GM18907 (cell line): ENCODE measurements around the gene MARK2.

Experiments used
- ATAC-seq: cut with Tn5 transposase; IDR thresholded peaks from one replicate; pipeline ENCODE4 v1.9.1; 2021; ENCODE audit warnings: mild to moderate bottlenecking, moderate library complexity; ENCODE audit not compliant: unreplicated experiment

The MARK2 gene

DNA sequence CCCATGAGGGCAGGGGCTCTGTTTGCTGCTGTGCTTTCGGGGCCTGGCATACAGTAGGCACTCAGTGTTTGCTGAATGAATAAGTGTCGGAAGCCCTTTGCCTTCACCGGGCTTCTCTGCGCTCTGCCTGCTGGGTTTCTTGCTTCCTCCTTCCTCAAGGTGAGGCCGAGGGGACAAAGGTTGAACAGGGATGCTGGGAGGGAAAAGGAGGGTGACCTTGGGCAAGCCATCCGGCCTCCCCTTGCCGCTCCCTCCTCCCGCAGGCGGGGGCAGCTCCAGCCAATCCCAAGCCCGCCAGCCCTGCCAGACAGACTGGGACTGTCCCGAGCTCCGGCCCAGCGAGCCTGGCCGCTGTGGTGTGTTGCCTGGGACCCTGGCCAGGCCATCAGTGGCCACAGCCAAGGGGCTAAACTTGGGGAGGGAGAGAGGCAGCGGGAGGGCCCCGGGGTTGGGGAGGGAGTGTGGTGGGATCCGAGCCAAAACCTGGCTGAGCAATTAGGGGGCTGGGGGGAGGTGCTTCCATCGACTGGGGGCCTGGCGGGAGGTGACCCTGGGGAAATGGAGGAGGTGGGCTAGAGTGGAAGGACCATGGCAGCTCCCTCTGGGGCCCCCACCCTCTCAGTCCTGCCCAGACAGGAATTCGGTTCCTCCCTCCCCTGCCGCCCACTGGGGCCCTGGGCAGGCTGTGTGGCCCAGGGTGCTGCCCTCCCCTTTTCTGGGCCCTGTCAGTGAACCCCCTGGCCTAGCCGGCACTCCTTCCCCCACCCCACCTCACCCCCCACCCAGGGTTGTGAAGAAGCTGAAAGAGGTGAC lies 81.4 kb downstream of the MARK2 start:
- ATAC-seq: no peak

DNA sequence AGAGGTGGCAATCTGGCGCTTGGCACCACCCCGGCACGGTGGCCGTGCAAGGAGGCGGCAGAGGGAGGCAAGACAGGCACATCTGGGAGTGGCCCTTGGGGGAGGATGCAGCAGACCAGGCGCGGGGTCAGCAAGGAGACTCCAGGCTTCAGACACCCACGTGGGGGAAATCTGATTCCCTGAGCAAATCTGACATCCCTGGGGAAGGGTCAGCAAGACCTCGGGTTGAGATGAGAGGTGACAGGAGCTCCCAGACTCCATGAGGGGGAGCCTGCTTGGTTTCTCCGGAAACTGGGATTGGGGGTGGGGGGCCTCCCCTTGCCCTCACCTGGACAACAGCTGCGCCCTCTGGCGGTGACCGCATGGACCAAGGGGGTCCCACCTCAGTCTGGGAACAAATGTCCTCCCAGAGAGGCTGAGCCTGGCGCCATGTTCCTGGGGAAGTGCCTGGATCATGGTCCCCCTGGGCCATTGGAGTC lies 82.1 kb downstream of the MARK2 start:
- no peak for ATAC-seq

DNA sequence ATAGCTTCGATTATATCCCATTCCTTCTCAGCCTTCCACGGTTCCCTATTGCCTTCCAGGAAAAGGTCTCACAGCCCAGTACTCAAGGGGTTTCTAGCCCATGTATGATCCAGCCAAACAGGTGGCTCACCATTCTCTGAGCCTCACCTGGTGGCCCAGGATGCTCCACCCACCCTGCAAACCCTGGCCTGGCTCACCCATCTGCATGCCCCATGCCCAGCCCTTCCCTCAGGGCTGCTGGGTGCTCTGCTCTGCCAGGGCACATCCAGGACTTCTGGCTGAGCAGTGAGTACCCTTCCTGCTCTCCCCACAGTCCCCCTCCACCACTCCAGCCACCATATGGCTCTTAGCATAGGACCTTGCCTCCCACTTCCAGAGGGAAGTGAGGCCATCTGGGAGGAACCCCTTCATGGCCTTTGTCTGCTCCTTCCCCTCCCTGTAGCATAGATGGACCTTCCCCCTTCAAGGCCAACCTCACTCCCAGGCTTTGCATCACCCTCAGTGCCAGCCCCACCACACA lies 83.8 kb downstream of the MARK2 start:
- no peak for ATAC-seq

DNA sequence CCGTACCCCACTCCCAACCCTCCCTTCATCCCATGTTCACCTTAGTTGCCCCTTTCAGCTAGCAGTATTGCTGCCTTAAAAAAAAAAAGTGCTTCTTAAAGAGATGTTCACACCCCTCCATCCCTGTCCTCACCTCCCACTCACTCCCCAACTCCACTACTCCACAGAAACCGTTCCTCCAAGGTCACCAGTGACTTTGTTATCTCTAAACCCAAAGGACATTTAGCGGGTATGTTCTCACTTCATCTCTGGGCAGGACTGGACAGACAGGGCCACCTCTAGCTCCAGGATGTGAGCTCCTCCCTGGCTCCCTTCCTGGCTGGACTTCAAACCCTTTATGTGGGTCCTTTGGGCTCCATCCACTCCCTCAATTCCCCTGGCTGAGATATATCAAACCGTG lies 84.4 kb downstream of the MARK2 start:
- ATAC-seq: no peak

DNA sequence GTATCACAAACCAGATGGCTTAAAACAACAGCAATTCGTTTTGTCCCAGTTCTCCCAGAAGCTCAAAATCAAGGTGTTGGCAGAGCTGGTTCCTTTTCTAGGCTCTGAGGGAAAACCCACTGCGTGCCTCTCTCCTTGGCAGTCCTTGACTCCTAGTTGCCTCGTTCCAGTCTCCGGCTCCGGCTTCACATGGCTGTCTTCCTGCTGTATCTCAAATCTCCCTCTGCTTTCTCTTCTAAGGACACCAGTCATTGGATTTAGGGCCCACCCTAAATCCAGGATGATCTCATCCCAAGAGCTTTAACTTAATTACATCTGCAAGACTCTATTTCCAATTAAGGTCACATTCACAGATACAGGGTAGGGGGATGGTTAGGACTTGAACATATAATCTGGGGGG lies 90.7 kb downstream of the MARK2 start:
- ATAC-seq: no peak

DNA sequence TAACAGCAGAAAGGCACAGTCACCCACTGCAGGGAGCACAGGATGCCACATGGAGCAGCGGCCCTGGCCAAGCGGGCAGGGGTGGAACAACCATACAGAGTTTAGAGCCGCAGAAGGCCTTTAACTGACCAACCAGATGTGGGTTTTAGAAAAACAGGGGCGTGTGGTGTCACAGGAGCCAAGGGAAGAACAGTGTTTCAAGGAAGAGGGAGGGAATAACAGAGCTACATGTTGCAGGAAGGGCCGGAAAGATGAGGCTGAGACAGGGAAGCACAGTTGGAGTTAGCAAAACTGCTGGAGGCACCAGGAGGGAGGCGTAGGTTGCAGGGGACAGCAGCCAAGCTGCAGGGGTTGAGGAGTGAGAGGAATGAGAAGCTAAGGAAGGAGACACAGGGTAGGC lies 92.1 kb downstream of the MARK2 start:
- ATAC-seq: no peak

DNA sequence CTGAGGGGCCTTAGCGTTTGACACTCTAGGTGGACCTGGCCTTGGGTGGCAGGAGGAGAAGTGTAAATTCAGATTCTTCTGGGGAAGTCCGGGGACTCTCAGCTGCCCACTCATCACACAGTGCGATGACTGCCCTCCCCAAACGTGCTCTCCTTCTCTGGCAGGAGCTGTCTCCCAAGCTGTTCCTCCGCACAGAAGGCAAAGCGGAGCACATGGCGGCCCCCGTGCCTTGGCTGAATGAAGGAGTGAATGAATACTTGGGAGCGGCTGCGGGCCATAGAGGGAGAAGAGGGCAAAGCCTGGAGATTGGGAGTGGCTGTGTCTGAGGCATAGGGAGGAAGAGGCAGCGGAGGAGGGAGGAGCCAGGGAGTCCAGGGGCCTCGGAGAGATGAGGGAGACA lies 93.0 kb downstream of the MARK2 start:
- no peak for ATAC-seq

DNA sequence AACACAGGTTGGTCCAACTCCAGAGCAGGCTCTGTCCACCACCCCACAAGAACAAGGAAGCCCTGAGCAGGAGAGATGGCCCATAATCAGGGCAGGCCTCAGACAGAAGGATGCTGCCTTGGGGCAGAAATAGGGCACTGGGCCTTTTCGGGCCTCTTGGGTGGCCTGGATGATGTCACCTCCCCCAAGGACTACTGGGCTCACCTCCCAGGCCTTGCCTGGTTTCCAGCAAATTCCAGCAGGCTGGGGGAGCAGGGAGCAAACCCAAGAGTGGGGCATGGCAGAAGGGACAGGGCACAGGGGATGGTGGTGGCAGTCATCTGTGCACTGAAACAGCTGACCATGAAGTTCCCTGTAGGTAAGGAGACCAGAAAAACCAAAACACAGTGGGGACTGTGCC lies 94.5 kb downstream of the MARK2 start:
- ATAC-seq: no peak

DNA sequence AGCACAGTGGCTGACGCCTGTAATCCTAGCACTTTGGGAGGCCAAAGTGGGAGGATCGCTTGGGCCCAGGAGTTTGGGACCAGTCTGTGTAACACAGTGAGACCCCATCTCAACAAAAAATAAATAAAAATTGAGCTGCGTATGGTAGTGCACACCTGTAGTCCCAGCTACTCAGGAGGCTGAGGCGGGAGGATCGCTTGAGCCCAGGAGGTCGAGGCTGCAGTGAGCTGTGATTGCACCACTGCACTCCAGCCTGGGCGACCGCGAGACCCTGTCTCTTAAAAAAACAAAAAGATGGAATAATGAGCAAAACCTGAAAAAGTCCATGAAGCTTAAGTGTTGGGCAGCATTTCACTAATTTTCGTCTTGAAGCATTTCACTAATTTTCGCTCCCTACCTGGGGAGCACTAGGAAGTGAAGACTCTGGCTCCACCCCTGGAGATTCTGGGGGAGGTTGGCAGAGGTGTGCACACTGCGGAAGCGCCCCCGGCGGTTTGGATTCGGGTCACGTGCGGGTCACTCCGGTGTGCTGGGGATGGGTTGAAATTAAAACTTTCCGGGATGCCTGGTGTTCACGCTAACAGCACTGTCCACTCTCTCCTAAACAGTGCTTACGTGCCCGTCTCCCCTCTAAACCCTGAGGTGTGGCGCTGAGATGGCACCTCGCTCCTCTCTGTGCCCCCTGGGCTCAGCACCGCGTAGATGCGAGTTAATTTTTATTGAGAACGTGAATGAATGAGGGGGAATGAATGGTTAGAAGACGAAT lies 99.0 kb downstream of the MARK2 start:
- ATAC-seq: peak; percentile 26

DNA sequence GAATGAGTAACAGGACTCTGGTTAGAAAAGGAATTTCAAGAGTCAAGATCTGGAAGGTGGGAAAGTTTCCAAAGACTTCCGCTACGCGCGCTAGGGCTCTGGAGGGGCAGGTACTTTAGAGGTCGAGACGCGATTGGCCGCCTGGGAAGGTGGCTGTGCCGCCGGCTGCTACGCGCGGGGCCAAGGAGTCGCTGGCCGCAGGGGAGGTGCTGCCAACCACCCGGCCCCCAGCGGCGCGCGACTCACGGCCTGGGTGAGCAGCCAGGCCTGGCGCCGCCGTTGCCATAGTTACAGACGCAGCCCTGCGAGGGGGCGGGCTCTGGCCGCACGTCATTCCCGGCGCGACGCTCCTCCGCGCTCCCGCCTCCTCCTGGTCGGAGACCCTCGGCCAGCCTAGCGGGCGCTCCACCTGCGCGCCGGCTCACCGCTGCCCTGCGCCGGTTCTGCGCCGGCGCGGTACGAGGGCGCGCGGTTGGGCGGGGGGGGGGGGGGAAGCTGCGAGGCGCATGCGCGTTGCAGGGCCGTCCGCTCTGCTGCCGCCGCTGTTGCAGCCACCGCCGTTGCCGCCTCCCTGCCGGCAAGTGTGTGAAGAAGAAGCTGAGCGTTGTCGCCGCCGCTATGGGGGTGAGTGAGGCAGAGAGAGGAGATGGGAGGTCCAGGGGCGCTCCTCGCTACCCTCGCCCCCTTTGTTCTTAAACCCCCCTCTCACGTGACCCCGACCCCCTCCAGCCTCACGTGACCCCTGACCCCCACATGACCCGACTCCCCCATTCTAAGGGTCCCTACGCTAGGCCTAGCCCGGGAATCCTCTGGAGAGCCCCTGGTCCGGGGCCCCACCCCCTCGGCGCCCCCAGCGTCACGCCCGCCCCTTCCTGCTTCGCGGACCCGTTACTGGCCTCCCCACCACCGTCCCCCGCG lies 99.8 kb downstream of the MARK2 start, which contains the start of gene NAA40:
Gene NAA40, plus strand, starts transcription at position 524 of the 918 bp plus-strand sequence. Its CDS starts 95 bp downstream, at position 619.
- peak; percentile 89 for ATAC-seq

DNA sequence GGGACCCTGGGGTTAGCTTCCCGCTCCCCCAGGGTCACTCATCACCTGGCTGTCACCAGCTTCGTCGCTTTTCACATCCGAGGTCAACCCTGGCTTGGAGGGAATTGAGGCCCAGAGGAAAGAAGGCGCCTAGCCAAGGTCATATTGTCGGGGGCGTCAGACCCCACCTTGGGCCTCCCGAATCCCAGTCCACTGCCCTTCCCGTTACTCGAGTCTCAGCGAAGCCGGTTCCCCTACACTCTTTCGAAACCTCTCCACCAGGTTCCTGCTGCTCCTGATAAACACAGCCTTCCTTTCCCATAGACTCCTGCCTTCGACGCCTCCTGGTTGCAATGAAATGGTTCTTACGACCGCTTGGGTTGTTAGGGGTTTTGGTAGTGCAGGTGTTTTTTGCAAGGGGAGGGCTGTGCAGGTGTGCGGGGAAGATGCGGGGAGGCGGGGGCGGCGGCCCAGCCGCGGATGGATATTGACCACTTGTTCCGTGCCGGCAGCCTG lies 100.5 kb downstream of the MARK2 start:
- no peak for ATAC-seq

DNA sequence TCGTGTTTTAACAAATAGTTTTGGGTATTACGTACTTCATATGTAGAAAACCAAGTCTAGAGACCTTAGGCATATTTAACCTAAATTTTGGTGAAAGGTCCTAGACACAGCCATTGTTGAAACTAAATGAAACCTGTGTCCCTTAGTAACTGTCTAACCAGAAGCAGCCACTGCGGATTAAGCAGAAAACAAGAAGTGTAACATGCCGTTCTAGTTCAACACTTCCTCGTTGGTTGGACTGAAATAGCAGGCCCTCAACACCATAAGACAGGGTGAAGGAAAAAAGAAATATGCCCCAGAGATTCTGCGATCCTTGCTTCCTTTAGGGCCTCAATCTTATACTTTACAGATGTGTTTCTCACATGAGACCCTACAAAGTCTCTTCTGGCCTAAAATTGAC lies 101.9 kb downstream of the MARK2 start:
- ATAC-seq: no peak

DNA sequence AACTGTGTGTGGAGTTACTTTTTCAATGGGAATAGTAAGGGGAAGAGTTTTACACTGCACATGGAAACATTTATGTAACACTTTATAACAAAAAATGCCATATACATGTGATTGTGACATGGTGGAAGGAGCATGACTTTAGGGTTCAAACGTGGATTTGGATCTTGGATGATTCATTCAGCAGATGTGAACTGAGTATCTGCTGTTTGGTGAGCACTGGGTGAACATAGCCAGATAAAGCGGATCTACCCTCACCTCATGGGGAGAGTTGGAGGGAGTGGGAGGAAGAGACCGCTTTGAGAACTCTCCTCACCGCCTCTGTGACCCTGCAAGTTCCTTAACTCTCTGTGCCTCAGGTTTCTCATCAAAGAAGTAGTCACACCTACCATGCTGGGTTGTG lies 103.0 kb downstream of the MARK2 start:
- no peak for ATAC-seq

DNA sequence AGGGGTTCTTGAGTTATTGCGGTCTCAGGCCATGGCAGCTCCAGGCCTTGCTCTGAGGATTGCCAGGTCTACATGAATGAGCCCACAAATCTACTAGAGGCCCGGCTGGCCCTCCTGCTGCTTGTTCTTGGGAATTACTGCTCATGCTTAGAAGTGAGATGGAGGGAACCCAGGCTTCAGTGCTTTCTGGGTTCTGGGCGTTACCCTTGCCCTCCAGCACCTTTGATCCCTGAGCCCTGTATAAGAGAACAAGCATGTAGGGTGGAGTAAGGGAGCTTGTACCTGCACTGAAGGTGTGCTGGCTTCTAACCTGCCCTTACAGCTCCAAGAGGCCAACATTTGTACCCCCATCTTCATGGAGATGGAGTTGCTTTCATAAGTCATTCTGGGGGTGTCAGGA lies 103.9 kb downstream of the MARK2 start:
- no peak for ATAC-seq

DNA sequence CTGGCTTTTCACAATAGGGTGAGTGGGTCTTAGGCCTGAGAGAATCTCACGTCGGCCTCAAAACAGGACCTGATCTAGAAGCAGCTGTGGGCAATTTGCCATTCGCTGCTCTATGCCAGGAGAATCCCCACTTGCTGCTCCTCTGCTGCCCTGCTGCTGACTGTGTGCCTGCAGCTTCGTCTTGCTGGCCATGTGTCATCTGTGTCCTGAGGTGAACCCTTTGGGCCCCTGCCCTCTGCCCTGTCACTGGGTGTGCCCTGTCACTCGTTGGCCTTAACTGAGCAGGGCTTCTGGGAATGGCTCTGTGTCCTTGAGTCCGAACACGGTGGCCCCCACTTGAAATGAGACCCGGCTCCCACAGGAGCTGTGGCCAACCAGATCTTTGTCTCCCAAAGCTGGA lies 106.1 kb downstream of the MARK2 start:
- ATAC-seq: no peak

DNA sequence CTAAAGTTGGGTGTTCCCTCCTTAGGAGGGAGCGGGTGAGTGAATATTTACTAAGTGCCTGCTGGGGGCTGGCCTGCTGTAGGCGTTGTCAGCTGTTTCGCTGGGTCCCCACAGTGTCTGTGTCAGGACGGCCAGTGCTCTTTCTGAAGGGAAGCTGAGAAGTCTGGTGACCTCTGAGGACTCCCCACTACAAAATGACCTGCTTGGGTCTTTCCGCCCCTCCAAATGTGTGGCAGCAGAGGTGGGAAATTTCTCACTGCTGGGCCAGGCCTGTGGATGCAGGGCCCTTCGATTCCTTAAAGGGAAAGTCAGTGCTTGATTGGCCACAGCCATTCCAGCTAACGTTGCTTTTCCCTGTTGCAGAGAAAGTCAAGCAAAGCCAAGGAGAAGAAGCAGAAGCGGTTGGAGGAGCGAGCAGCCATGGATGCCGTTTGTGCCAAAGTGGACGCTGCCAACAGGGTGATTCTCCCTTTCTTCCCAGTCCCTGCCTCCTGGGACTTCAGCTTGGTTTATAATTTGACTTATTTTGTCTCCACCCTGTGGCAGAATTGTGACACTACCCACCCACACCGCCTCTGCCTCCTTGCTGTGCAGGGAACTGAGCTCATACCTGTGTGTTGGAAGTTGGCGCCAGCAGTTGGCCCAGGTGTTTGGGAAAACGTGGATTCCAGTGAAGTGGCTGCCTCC lies 106.7 kb downstream of the MARK2 start:
- ATAC-seq: no peak

DNA sequence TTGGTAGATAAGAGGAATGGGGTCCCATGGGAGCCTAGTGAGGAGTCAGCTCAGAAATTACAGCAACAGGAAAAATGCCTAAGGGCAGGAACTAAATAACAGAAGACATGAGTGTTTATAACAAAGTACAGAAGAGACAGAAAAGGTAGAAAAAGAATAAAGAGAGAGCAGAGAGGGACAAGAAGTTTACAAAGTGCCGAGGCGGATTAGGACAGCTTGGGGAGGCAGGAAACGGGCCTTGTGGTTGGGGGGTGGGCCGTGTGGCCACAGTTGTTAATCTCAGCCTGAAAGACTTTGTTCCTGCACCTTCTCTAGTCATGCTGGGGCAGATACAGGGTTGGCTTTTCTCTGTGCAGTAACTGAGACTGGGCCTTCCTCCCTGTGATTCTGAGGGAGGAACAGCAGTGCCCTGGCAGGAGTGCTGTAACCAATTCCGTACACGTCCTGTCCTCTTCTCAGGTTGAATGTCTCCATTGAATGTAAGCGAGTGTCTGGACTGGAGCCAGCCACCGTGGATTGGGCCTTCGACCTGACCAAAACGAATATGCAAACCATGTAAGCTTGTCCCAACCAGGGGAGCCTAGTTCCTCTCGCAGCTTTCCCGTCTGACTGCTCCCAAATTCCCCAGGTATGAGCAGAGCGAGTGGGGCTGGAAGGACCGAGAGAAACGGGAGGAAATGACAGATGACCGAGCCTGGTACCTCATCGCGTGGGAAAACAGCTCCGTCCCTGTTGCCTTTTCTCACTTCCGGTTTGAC lies 113.0 kb downstream of the MARK2 start:
- no peak for ATAC-seq

DNA sequence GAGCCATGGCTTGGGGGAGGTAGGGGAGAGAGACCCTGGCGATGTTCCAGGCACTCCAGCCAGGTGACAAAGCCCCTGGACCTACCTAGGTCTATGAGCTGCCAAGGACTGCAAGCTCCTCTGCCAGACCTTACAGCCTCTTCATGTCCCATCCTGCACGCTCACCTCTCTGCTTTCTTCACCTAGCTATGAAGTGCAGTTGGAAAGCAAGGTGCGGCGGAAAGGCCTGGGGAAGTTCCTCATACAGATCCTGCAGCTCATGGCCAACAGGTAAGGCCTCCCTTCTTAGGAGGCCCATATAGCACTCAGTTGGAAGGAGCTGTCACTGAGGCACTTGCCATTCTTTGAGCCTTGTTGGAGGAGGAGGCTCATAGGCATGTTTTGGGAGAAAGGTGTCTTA lies 113.7 kb downstream of the MARK2 start:
- ATAC-seq: no peak

DNA sequence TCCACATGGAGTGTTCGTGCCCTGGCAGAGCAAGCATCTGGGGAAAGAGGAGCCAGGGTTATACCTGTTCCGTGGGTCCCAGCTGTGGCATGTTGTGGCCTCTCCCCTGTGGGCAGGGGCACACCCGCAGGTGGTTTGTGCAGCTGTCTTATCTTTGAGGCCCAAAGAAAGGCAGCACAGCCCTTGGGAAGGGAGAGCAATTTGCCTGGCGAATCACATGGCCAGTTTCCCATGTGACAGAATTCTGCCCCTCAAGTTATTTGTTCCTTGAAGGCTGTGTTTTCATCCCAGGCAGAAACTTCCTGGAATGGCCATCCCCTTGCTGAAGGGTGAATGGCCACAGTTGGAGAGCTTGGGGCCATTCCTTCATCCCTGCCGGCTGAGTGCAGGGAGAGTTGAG lies 119.1 kb downstream of the MARK2 start:
- no peak for ATAC-seq
